GM12891 (cell line): ENCODE measurements around the gene TBX5.

ENCODE experiments used
- POLR2A ChIP-seq: IDR thresholded peaks from 2 replicates; pipeline ENCODE4 v1.6.1; 2011; ENCODE audit warnings: low read depth, low read length, control low read depth
- POLR2AphosphoS5 ChIP-seq: IDR thresholded peaks from 2 replicates; pipeline ENCODE4 v1.6.1; 2011; ENCODE audit warnings: low read depth, low read length, control low read depth
- TAF1 ChIP-seq: IDR thresholded peaks from 2 replicates; pipeline ENCODE4 v1.6.1; 2011; ENCODE audit warnings: low read depth, low read length, control low read depth

GRCh38 chr12:114407842-114408411 lies 2.0 kb upstream of the TBX5 start:
- TF ChIP-seq POLR2AphosphoS5 (no peak), POLR2A (no peak), TAF1 (no peak)
